Endothelial cell of umbilical vein (primary cell): Measurements from ENCODE around the gene MACROD2. TPM values are rescaled to one million over a fixed set of nuclear protein-coding genes. Genes with fewer than 3 reads are reported as not detected.

ENCODE experiments used
- BruUV-seq: library from RNA; stranded (reverse); fragments of 400-500 nt; replicated peaks from 2 replicates; lab custom pipeline; 2021; lab: Mats Ljungman, UMichigan
- CTCF ChIA-PET: fragments of 300-600, 350-600 bp; sonication (Branson Sonifier 250); formaldehyde crosslinking; loops from one replicate; lab custom pipeline; 2021; ENCODE audit warnings: antibody characterized with exemption, inconsistent platforms; lab: Charles Lee
- POLR2A ChIA-PET: fragments of 300-600, 350-600 bp; sonication (Branson Sonifier 250); formaldehyde crosslinking; loops from one replicate; lab custom pipeline; 2021; ENCODE audit warnings: antibody characterized with exemption, inconsistent platforms; lab: Charles Lee
- DNase-seq: peaks from one replicate; pipeline ENCODE4 v3.0.0-alpha.2; 2011; ENCODE audit warnings: low read depth, low spot score
- FAIRE-seq: peaks from 2 replicates; lab custom pipeline; 2011; peaks lifted over from hg19 to GRCh38; lab: Jason Lieb, UNC
- H2AFZ ChIP-seq: 2 replicates; pipeline ENCODE4 v1.6.0; 2012; ENCODE audit warnings: low read depth, low read length, control low read depth, inconsistent platforms
- H3K27ac ChIP-seq: 2 replicates; pipeline ENCODE4 v1.5.1; 2011; ENCODE audit warnings: low read depth, mild to moderate bottlenecking, control low read depth, low read length, moderate library complexity; ENCODE audit not compliant: insufficient read depth
- H3K27me3 ChIP-seq, 2 experiments: 2 replicates each; pipeline versions ENCODE4 v1.6.0 to v1.6.1; 2011; ENCODE audit warnings: low read length in 2 of 2, mixed read lengths in 1 of 2; ENCODE audit not compliant: control insufficient read depth in 2 of 2, insufficient read depth in 2 of 2
- H3K36me3 ChIP-seq, 2 experiments: 2 replicates in 1 of 2; 3 replicates in 1 of 2; pipeline ENCODE4 v1.5.1; 2011; ENCODE audit warnings: low read length in 2 of 2, mild to moderate bottlenecking in 1 of 2, moderate library complexity in 1 of 2; ENCODE audit not compliant: control insufficient read depth in 2 of 2, insufficient read depth in 2 of 2; ENCODE audit errors: extremely low read depth in 1 of 2
- H3K4me1 ChIP-seq: 3 replicates; pipeline ENCODE4 v1.5.1; 2011; ENCODE audit warnings: mild to moderate bottlenecking, low read length; ENCODE audit not compliant: control insufficient read depth, insufficient read depth; ENCODE audit errors: extremely low read depth
- H3K4me2 ChIP-seq: 2 replicates; pipeline ENCODE4 v1.6.1; 2011; ENCODE audit warnings: low read length, control low read depth, mixed read lengths; ENCODE audit not compliant: insufficient read depth
- H3K4me3 ChIP-seq, 3 experiments: fragments of 200-600 bp in 1 of 3; sonication (generic), shearing (Covaris generic) in 1 of 3; replicated peaks in 1 of 3; 2 replicates each; pipeline ENCODE4 v1.5.1; 2011 to 2016; ENCODE audit warnings: control low read depth in 3 of 3, low read length in 3 of 3, mild to moderate bottlenecking in 2 of 3, inconsistent platforms in 1 of 3, low read depth in 1 of 3, moderate library complexity in 1 of 3; ENCODE audit not compliant: insufficient read depth in 1 of 3
- H3K79me2 ChIP-seq: 2 replicates; pipeline ENCODE4 v1.6.0; 2012; ENCODE audit warnings: low read length, inconsistent platforms; ENCODE audit not compliant: control insufficient read depth, insufficient read depth
- H3K9ac ChIP-seq: replicated peaks from 2 replicates; pipeline ENCODE3; 2011; ENCODE audit warnings: low read length, control low read depth; ENCODE audit not compliant: insufficient read depth; ENCODE audit errors: extremely low read depth
- H3K9me1 ChIP-seq: replicated peaks from 3 replicates; pipeline ENCODE4 v1.6.0; 2011; ENCODE audit warnings: mild to moderate bottlenecking, low read length; ENCODE audit not compliant: control insufficient read depth, insufficient read depth; ENCODE audit errors: extremely low read depth
- H3K9me3 ChIP-seq: replicated peaks from 2 replicates; pipeline ENCODE4 v1.5.1; 2012; ENCODE audit warnings: low read length, inconsistent platforms; ENCODE audit not compliant: control insufficient read depth, insufficient read depth
- H4K20me1 ChIP-seq: replicated peaks from 2 replicates; pipeline ENCODE3; 2011; ENCODE audit warnings: mild to moderate bottlenecking, low read length; ENCODE audit not compliant: control insufficient read depth, insufficient read depth; ENCODE audit errors: extremely low read depth
- CTCF ChIP-seq, 2 donors: IDR thresholded peaks; 1 replicate in 1 of 2; 2 replicates in 1 of 2; pipeline ENCODE4 v1.5.1; 2011; ENCODE audit warnings: low read length in 2 of 2, mild to moderate bottlenecking in 2 of 2, moderate library complexity in 2 of 2, control low read depth in 1 of 2, inconsistent platforms in 1 of 2, low read depth in 1 of 2; ENCODE audit not compliant: insufficient read depth in 1 of 2; ENCODE audit errors: extremely low read depth in 1 of 2
- EZH2 ChIP-seq: IDR thresholded peaks from 2 replicates; pipeline ENCODE4 v1.6.1; 2012; ENCODE audit warnings: borderline replicate concordance, low read depth, mild to moderate bottlenecking, moderate library complexity, low read length, inconsistent platforms; ENCODE audit not compliant: severe bottlenecking
- FOS ChIP-seq: IDR thresholded peaks from 2 replicates; pipeline ENCODE4 v1.6.1; 2011; ENCODE audit warnings: mild to moderate bottlenecking, low read length, moderate library complexity, borderline replicate concordance; ENCODE audit not compliant: insufficient read depth
- GATA2 ChIP-seq: IDR thresholded peaks from 2 replicates; pipeline ENCODE4 v1.7.0; 2011; ENCODE audit warnings: low read depth, mild to moderate bottlenecking, moderate library complexity, mixed read lengths, low read length; ENCODE audit not compliant: insufficient read length, insufficient read depth
- JUN ChIP-seq: IDR thresholded peaks from 2 replicates; pipeline ENCODE4 v1.6.1; 2011; ENCODE audit warnings: borderline replicate concordance, low read depth; ENCODE audit not compliant: insufficient read length, insufficient read depth
- MAX ChIP-seq: IDR thresholded peaks from 2 replicates; pipeline ENCODE4 v1.6.1; 2011; ENCODE audit not compliant: insufficient read depth, insufficient read length
- MYC ChIP-seq: IDR thresholded peaks from one replicate; pipeline ENCODE4 v1.6.1; 2011; ENCODE audit warnings: mild to moderate bottlenecking, low read depth, low read length
- POLR2A ChIP-seq: IDR thresholded peaks from 2 replicates; pipeline ENCODE4 v1.6.1; 2012; ENCODE audit warnings: low read depth, mild to moderate bottlenecking, control low read depth, low read length
- POLR2AphosphoS5 ChIP-seq: IDR thresholded peaks from 2 replicates; pipeline ENCODE4 v1.6.1; 2012; ENCODE audit warnings: low read depth, mild to moderate bottlenecking, control low read depth, low read length, moderate library complexity; ENCODE audit not compliant: insufficient read depth
- dilution Hi-C: fragments of 300-500 bp; cut with MboI; formaldehyde crosslinking; loops from one replicate; pipeline ENCODE4 v1.15.0; 2019; ENCODE audit warnings: low sequenced_read_pairs; ENCODE audit not compliant: extremely low pct_ligation_motif_present
- intact Hi-C: fragments of 100-400 bp; cut with micrococcal nuclease; formaldehyde crosslinking; loops from one replicate; pipeline ENCODE4 v1.10.0; 2022
- polyA plus RNA-seq, 4 experiments: library from polyadenylated mRNA; depleted of rRNA in 3 of 4; stranded (reverse) in 3 of 4; unstranded in 1 of 4; fragments of >200 nt; gene quantifications; 2 replicates each; pipeline versions ENCODE4 v1.2.1 to v1.2.3, GENCODE V29; 2011 to 2012; ENCODE audit warnings: missing spikeins in 1 of 4
- total RNA-seq: library from RNA; stranded (reverse); gene quantifications from 2 replicates; pipeline ENCODE4 v1.2.3, GENCODE V29; 2021

The MACROD2 gene
- total and polyA plus RNA-seq, 2 donors (not counting 3 experiments of a cell fraction or from before 2014, with no cell fraction given) = 0.11 to 0.73 TPM

- ChIA-PET CTCF (no interaction called here), POLR2A (no interaction called here)
- H3K9me3 ChIP-seq = no peaks in the 10 kb centered on the region
Measured at GRCh38 chr20:15476186-15476585, 1480.9 kb downstream of the MACROD2 start.

More at GRCh38 chr20:15476186-15476585, 1480.9 kb downstream of the MACROD2 start:
- TF ChIP-seq POLR2AphosphoS5 (no peak), JUN (no peak), CTCF (IDR thresholded peaks at IDR 0.05; ENCODE audit: extremely low read depth in 1 of 2, insufficient read depth in 1 of 2, low read depth in 1 of 2, low read length in 2 of 2) (no peak), MAX (no peak), FOS (no peak), EZH2 (no peak), POLR2A (no peak), GATA2 (no peak), MYC (no peak)
- no peaks in the 10 kb centered on the region for H3K79me2 ChIP-seq
- no TSS peak for BruUV-seq
- H3K9me1 ChIP-seq = no peaks in the 10 kb centered on the region
- no peak overlapping the region for H3K4me2 ChIP-seq
- H3K27me3 ChIP-seq = no peaks in the 10 kb centered on the region
- no peak overlapping the region for H2AFZ ChIP-seq
- H3K4me3 ChIP-seq = no peak overlapping the region
- no peaks in the 10 kb centered on the region for H4K20me1 ChIP-seq
- no peak overlapping the region for H3K9ac ChIP-seq
- intact Hi-C loops (loop anchor here (10.0 kb wide), 1 partner anchor 71 kb away; no protein-coding TSS in a partner anchor), dilution Hi-C loops (no loop called here)
- DNase-seq (no peak), FAIRE-seq (no peak)
- no peaks in the 10 kb centered on the region for H3K36me3 ChIP-seq
- H3K4me1 ChIP-seq = no peaks in the 10 kb centered on the region
- H3K27ac ChIP-seq = no peak overlapping the region
